ENCODE results near the gene OR52I2.

The OR52I2 gene

GRCh38 chr11:4569075-4569474 lies 12.5 kb upstream of the OR52I2 start:
- TF ChIP-seq TAF1 (IDR thresholded peaks at IDR 0.05; ENCODE audit: borderline replicate concordance, low read depth, low read length) (no peak), POLR2A (IDR thresholded peaks at IDR 0.05; ENCODE audit: low read depth, low read length) (no peak), POLR2AphosphoS5 (IDR thresholded peaks at IDR 0.05; ENCODE audit: low read depth, low read length) (no peak)
- FAIRE-seq (no peak), DNase-seq (ENCODE audit: insufficient read length) (no peak)

GRCh38 chr11:4576880-4577279 lies 4.7 kb upstream of the OR52I2 start:
- no peak for FAIRE-seq
- TF ChIP-seq TAF1 (IDR thresholded peaks at IDR 0.05; ENCODE audit: borderline replicate concordance, low read depth, low read length) (no peak), POLR2AphosphoS5 (IDR thresholded peaks at IDR 0.05; ENCODE audit: low read depth, low read length) (no peak), POLR2A (IDR thresholded peaks at IDR 0.05; ENCODE audit: low read depth, low read length) (no peak)

GRCh38 chr11:4577761-4578160 lies 3.8 kb upstream of the OR52I2 start:
- DNase-seq (ENCODE audit: insufficient read length) (no peak), FAIRE-seq (no peak)
- TF ChIP-seq POLR2A (IDR thresholded peaks at IDR 0.05; ENCODE audit: low read depth, low read length) (no peak), POLR2AphosphoS5 (IDR thresholded peaks at IDR 0.05; ENCODE audit: low read depth, low read length) (no peak), TAF1 (IDR thresholded peaks at IDR 0.05; ENCODE audit: borderline replicate concordance, low read depth, low read length) (no peak)

More at GRCh38 chr11:4576880-4577279, 4.7 kb upstream of the OR52I2 start:
- DNase-seq (ENCODE audit: insufficient read length), result no peak

GRCh38 chr11:4578624-4579023 lies 2.9 kb upstream of the OR52I2 start:
- FAIRE-seq, result no peak

GRCh38 chr11:4580124-4580523 lies 1.4 kb upstream of the OR52I2 start:
- FAIRE-seq, result no peak
- DNase-seq (ENCODE audit: insufficient read length), result no peak
- TF ChIP-seq TAF1 (IDR thresholded peaks at IDR 0.05; ENCODE audit: borderline replicate concordance, low read depth, low read length) (no peak), POLR2A (IDR thresholded peaks at IDR 0.05; ENCODE audit: low read depth, low read length) (no peak), POLR2AphosphoS5 (IDR thresholded peaks at IDR 0.05; ENCODE audit: low read depth, low read length) (no peak)

More at GRCh38 chr11:4578624-4579023, 2.9 kb upstream of the OR52I2 start:
- no peak for DNase-seq (ENCODE audit: insufficient read length)
- TF ChIP-seq POLR2A (IDR thresholded peaks at IDR 0.05; ENCODE audit: low read depth, low read length), result no peak
- TF ChIP-seq POLR2AphosphoS5 (IDR thresholded peaks at IDR 0.05; ENCODE audit: low read depth, low read length), result no peak
- TF ChIP-seq TAF1 (IDR thresholded peaks at IDR 0.05; ENCODE audit: borderline replicate concordance, low read depth, low read length), result no peak

GRCh38 chr11:4589017-4589416 lies 7.5 kb downstream of the OR52I2 start:
- no peak for FAIRE-seq
- DNase-seq (ENCODE audit: insufficient read length), result no peak
- no peak for TF ChIP-seq POLR2A (IDR thresholded peaks at IDR 0.05; ENCODE audit: low read depth, low read length)
- no peak for TF ChIP-seq TAF1 (IDR thresholded peaks at IDR 0.05; ENCODE audit: borderline replicate concordance, low read depth, low read length)
- no peak for TF ChIP-seq POLR2AphosphoS5 (IDR thresholded peaks at IDR 0.05; ENCODE audit: low read depth, low read length)

GRCh38 chr11:4593739-4594138 lies 12.2 kb downstream of the OR52I2 start, which contains the start of gene OR52I1:
OR52I1 (plus strand) TSS chr11:4594039; CDS start chr11:4594039, 0 bp downstream.
- FAIRE-seq (peak; percentile 27), DNase-seq (ENCODE audit: insufficient read length) (no peak)
- TF ChIP-seq POLR2A (IDR thresholded peaks at IDR 0.05; ENCODE audit: low read depth, low read length) (no peak), POLR2AphosphoS5 (IDR thresholded peaks at IDR 0.05; ENCODE audit: low read depth, low read length) (no peak)

- no peak for FAIRE-seq
- DNase-seq (ENCODE audit: insufficient read length), result no peak
- TF ChIP-seq POLR2AphosphoS5 (IDR thresholded peaks at IDR 0.05; ENCODE audit: low read depth, low read length) (no peak), POLR2A (IDR thresholded peaks at IDR 0.05; ENCODE audit: low read depth, low read length) (no peak), TAF1 (IDR thresholded peaks at IDR 0.05; ENCODE audit: borderline replicate concordance, low read depth, low read length) (no peak)
These were observed 23.5 kb downstream of the OR52I2 start for GRCh38 chr11:4605057-4605456.

GRCh38 chr11:4606231-4607015 lies 24.9 kb downstream of the OR52I2 start:
- no peak for DNase-seq (ENCODE audit: insufficient read length)

GRCh38 chr11:4607096-4607495 lies 25.6 kb downstream of the OR52I2 start:
- no peak for TF ChIP-seq POLR2A (IDR thresholded peaks at IDR 0.05; ENCODE audit: low read depth, low read length)
- TF ChIP-seq POLR2AphosphoS5 (IDR thresholded peaks at IDR 0.05; ENCODE audit: low read depth, low read length), result no peak
- TF ChIP-seq TAF1 (IDR thresholded peaks at IDR 0.05; ENCODE audit: borderline replicate concordance, low read depth, low read length), result no peak
- peak; percentile 87 for FAIRE-seq
- no peak for DNase-seq (ENCODE audit: insufficient read length)

More at GRCh38 chr11:4606231-4607015, 24.9 kb downstream of the OR52I2 start:
- peak; percentile 38 for FAIRE-seq
- TF ChIP-seq TAF1 (IDR thresholded peaks at IDR 0.05; ENCODE audit: borderline replicate concordance, low read depth, low read length) (no peak), POLR2A (IDR thresholded peaks at IDR 0.05; ENCODE audit: low read depth, low read length) (no peak), POLR2AphosphoS5 (IDR thresholded peaks at IDR 0.05; ENCODE audit: low read depth, low read length) (no peak)

GRCh38 chr11:4607781-4608666 lies 26.5 kb downstream of the OR52I2 start, which contains the start of gene TRIM68:
TRIM68 (minus strand) TSS chr11:4608231; CDS start chr11:4605504, 2,727 bp downstream.
- DNase-seq (ENCODE audit: insufficient read length), result peak; percentile 89
- TF ChIP-seq TAF1 (IDR thresholded peaks at IDR 0.05; ENCODE audit: borderline replicate concordance, low read depth, low read length), result no peak
- peak; percentile 89 for TF ChIP-seq POLR2A (IDR thresholded peaks at IDR 0.05; ENCODE audit: low read depth, low read length)
- TF ChIP-seq POLR2AphosphoS5 (IDR thresholded peaks at IDR 0.05; ENCODE audit: low read depth, low read length), result peak; percentile 60; the same call in 1 of the 2 replicates
- peak; percentile 100 for FAIRE-seq
